NCI-H1092 (cell line): ENCODE measurements around the gene GRIK4.

Experiments used
- DNase-seq: peaks from one replicate; lab custom pipeline; 2025; lab: John Stamatoyannopoulos, UW

Gene GRIK4

DNA sequence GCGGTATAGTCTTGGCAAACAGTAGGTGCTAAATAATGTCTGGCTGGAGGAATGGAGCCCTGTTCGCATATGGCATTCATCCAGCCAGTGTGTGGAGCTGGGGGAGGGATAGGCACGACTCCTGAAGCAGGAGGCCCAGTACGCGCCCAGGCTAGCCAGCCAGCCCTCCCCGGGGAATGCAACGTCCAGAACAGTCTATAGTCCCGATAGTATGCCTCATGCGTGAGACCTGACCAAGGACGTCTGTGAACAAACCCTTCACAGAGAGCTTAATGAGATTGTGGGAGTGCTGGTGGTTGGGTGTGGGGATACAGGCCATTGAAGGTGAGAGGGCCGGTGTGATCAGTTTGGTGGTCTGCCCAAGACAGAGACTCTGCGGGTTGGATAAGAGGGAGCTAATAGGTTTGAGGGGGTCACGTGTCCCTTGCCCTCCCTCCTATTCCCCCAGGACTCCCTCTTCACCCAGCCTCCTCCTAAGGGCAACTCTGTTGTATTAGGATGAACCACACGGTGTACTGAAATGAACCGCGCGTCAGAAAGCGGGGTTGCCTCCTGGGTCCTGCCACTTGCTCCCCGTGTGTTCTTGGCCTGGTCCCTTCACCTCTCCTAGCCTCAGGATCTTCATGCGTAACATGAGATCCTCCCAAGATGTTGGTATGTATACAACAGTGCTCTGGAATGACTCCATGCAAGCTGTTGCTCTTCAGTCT lies 987 bp upstream of the GRIK4 start:
- no peak for DNase-seq

DNA sequence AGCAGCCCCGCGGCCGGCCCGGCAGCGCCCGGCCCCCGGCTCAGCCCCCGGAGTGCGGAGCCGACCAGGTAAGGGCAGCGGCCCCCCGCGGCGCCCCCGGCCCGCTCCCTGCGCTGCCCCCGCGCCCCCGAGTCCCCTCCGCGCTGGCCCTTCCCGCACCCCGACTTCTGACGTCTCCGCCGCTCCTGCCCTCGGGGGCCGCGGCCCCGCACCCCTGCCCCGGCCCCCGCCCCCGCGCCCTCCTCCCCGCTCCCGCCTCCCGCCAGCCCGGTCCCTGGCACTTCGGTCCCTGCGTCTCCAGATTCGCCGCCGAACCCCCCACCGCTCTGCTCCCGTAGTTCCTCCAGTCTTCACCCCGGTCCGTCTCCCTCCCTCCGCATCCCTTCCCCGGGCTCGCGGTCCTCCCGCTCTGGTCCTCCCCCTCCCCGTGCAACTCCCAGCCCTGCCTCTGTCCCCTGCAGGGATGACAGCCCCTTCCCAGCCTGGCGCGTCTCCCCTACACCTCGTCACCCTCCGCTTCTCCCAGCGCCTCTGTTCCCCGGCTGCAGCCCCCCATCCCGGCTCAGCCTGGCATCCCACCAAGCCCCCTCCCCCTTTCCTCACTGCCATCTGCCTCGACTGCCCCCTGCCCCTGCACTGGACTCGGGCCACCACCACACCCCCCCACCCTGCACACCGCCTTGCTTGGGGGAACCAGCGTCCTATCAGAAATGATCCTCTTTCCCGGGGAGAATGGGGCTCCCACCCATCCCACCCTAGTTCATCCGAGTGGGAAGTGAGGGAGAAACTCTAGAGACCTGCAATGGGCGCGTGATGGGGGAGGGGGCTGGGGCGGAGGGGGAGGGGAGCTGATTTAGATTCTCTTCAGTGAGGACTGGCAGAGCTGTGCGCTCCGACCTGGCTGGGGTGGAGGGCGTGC lies 531 bp downstream of the GRIK4 start:
- no peak for DNase-seq

GRCh38 chr11:120512739-120513435 lies 1.3 kb downstream of the GRIK4 start:
- DNase-seq = no peak

- no peak for DNase-seq
These were observed 2.1 kb downstream of the GRIK4 start for GRCh38 chr11:120513436-120514315.

DNA sequence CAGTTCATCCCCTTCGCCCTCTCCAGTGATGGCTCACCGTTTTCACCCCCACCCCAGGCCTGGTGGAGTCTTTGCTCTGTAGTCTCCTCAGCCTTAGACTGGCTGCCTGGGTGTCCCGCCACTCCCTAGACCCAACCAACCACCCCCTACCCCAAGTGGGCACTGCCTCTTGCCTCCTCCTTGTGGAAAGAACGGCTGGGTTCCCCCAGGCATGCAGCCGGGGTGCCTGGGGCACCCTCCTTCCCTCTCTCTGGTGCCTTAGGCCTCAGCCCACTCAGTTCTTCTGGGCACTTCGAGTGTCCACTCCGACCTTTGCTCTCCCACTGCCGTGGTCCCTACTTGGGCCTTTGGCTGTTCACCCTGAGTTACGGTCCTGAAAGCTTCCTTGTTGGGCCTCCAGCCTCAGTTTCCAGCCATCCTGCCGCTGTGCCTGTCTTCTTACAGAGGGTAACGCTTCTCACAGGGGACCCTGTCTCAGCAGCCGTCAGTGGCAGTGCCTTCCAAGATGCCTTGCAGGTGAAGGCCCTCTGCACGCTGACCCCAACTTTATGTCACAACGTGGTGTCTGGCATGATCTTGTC lies 3.1 kb downstream of the GRIK4 start:
- no peak for DNase-seq

- no peak for DNase-seq
These were observed 3.7 kb downstream of the GRIK4 start for GRCh38 chr11:120515186-120515723.

DNA sequence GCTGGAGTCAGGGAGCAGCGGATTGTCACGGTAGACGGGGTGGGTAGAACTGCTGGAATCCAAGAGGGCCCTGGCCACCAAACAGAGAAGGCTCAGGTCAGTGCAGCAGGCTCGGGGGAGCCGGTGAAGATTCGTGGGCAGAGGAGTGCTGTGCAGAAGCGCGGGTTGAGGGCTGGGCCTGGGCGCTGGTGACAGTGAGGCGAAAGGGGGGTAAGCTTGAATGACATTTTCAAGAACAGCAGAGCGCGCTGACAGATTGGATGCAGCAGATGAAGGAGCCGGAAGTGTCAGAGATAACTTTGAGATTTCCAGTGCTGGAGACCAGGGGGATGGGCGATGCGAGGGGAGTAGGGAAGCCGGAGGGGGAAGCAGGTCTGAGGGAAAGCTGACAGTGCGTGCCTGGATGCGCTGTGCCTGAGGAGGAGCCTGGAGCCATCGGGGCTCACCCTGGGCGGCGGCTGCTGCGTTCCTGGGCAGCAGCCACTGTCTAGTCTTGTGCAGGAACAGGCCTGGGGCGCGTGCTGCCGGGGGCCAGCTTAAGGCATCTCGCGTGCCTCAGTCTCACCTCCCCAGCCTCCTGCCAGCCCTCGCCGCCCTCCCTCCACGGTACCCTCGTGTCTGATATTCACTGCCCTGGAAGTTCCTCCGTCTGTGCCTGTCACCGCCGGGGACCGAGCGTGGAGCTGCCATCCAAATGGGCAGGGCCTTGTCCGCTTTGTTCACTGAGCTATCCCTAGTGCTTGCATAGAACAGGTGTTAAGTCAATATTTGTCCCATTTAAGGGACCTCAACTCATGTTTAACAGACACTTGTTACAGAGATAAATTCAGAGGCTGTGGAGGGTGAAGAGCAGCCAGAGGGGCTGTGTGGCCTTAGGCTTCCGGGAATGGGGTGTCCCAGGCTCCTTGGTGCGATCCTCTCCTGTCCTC lies 5.2 kb downstream of the GRIK4 start:
- DNase-seq = peak; percentile 15

DNA sequence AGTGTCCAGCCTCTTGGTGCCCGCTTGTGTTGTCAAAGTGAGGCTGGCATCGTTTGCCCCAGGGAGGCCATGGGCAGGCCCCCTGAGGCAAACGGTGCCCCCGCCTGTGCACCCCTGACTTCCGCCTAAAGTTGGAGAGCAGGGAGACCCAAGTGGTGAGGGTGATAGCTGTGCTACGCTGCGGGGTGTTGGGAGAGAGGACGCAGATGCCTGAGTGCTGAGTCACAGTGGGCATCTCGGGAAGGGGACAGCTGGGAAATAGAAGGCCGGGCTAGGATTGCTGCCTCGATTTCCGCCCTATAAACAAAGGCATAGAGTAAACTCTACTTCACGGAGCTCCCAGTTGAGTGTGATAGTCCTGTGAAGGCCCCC lies 5.8 kb downstream of the GRIK4 start:
- DNase-seq = no peak

DNA sequence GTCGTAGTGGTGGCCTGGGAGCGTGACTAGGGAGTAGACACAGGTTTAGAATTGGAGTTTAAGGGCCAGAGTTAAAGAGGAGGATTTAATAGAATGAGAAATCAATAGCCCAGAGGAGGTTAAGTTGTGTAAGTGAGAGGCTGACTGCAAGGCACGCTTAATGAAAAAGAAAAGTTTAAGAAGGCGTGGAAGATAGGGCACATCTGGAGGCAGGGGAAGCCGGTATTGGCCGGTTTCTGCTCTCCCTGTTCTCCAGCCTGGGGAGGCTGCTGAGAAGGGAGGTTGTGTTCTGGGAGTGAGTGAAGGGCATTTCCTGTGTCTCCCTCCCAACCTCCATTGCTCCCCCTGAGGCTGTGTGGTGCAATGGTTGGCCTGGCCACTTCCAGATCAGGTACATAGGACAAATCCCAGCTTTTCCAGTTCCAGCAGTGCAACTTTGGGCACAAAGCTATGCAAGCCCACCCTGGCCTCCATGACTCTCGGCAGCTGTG lies 6.3 kb downstream of the GRIK4 start:
- no peak for DNase-seq

DNA sequence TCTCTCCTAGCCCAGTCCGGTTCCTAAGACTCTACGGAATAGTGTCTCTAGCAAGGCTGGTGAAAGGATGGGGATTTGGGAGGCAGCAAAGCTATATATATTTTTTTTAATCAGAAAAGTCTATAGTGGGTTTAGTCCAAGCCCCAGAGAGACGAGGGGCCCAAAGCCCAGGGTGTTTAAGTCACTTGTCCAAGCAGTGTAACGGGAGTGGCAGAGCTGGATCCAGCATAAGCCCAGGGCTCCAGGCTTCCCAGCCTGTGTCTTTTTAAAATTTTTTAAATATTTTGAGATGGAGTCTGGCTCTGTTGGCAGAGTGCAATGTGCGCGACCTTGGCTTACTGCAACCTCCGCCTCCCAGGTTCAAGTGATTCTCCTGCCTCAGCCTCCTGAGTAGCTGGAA lies 6.8 kb downstream of the GRIK4 start:
- DNase-seq = no peak

DNA sequence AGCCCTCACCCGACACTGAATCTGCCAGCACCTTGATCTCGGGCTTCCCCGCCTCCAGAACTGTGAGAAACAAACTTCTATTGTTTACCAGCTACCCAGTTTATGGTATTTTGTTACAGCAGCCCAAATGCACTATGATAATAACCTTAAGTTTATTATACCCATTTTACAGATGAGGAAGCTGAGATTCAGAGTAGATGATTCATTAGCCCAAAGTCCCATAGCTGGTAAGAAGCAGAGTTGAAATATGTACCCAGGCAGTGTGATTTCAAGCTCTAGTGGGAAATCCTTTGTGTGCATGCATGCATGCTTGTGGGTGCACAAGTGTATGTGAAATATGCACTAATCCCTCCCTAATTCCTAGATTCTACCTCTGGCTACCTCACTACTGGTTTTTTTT lies 7.9 kb downstream of the GRIK4 start:
- DNase-seq = no peak

DNA sequence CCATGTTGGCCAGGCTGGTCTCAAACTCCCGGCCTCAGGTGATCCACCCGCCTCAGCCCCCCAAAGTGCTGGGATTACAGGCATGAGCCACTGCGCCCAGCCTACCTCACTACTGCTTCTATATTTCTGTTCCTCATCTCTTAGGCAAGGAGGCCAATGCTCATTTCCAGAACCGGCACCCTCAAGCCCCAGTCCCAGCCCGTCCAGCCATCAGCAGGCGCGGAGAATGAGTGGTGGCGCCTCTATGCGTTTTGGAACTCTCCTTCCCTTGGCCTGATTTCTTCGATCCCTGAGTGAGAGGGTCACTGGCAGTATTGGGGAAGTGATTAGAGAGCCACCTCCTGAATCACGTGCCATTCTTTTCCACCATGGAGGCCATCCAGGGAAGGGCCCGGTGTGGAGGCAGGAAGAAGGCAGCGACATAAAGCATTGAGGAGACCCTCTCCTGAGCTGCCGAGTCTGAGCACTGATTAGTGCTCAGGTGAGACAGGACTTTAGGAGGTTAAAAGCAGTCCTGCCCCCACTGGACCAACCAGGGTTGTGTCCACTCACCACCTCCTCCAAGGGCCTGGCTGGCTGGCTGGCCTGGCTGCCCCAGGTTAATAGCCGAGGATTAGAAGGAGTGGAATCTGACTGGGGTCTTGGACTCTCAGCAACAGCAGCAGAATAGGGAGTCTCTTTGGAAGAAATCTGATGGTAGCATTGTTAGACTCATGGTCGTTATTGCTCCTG lies 8.7 kb downstream of the GRIK4 start:
- DNase-seq = no peak

DNA sequence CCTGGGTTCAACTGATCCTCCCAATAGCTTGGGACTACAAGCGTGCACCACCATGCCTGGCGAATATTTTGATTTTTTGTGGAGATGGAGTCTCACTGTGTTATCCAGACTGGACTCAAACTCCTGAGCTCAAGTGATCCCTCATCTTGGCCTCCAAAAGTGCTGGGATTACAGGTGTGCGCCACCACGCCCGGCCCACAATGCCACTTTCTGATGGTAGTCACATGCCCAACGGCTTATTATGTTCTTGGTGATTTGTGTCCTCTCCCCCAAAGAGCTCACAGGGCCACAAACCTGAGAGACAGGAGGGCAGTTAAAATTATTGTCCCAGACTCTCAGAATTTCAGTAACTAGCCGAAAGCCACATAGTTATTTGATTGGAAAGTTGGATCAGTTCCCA lies 9.6 kb downstream of the GRIK4 start:
- DNase-seq = no peak

DNA sequence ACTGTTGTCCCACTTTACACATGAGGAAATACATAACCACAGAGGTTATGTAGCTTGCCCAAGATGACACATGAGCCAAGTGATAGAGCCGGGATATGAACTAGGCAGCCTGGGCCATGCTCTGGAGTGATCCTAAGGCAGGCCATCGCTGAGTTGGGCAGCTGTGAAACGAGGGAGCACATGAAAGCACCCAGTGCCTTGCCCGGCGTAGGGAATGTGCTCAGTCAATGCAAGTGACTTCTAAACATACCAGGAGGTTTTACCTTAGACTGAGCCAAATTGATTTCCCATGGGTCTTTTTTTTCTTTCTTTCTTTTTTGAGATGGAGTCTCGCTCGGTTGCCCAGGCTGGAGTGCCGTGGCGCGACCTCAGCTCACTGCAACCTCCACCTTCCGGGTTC lies 10.5 kb downstream of the GRIK4 start:
- no peak for DNase-seq

DNA sequence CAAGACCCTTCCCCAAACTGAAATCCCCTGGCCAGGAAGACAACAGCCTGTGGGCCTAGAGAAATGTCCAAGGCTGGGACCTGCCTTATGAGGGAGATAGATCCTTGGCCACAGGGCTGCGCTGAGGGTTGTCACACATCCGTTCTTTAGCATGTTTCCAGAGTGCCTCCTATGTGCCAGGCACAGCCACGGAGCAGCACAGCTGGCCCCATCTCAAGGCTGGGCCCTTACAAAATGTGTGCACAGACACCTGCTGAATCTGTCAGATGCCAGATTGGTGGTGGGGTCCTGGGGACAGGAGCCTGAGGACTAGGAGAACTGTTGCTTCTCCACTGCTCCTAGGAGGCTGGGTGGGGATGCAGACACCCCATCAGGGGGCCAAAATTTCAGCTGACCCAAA lies 11.2 kb downstream of the GRIK4 start:
- DNase-seq = no peak

- peak; percentile 59 for DNase-seq
These were observed 11.6 kb downstream of the GRIK4 start for GRCh38 chr11:120523196-120523595.

DNA sequence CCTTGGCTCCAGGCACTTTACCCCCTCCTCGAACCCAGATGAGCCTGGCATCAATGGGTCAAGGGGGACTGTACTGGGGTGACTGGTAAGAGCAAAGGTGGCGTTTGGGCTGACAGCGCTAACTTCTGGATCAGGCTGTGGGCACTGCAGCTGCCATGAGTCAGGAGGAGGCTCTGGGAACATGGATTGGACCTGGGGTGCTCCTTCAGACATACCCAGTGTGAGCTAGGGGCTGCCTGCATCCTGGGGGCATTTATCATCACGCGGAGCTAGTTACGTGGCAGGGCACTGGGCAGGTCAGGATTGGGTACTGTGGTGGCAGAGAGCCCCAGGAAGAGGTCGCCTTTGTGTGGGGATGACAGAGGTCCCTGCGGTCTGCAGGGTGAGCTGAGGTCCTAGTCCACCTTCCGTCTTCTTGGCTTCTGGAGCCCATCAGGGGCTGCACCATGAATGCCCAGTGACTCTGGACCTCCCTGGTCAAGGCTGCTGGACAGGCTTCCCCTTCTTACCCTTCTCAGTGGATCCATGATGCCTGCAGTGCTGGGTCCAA lies 13.1 kb downstream of the GRIK4 start:
- DNase-seq = no peak

DNA sequence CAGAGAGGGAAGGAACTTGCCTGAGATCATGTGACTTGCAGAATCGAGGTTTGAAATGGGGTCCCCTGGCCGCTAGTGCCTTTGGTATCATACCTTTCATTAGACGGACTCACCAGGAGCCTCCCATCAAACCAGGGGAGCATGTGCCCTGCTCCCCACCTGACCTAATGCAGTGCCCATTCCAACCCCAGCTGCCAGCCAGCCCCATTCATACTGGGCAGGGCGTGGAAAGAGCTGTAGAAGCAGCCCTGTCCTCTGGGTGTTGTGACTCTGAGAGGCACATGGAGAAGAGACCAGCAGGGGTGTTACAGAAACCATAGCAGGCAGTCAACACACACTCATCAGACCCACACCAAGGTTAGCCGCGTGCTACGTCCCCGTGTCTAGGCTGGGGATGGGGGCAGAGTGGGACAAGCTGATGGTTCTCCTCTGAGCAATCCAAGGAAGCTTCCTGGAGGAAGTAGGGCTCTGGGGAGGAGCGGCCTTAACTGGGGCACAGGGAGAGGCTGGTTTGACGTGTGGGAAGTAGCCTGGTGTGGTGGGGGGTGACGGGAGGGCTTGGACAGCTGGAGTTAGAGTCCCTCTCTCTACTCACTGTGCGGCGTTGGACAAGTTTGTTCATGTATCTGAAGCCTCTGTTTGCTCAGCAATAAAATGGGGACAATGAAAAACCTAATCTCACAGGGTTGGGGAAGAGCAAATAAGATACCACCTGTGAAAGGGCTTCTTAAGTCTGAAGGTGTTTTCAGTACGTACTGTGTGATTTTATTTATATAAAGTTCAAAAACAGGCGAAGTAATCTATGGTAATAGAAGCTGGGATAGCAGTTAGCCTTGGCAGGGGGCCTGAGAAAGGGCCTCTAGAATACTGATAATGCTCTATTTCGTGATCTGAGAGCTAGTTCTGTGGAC lies 14.0 kb downstream of the GRIK4 start:
- DNase-seq = no peak
